Esophagus muscularis mucosa (tissue), 4 donors: ENCODE data around the gene DEPDC5. TPM values are rescaled to one million over a fixed set of nuclear protein-coding genes. Genes with fewer than 3 reads are reported as not detected.

Experiments used
- DNase-seq: peaks from one replicate; pipeline ENCODE4 v3.0.0-alpha.2; 2017; ENCODE audit errors: extremely low spot score
- H3K27ac ChIP-seq, 4 donors: fragments of 200-600 bp; sonication (generic); replicated peaks in 1 of 4; 1 replicate in 3 of 4; 2 replicates in 1 of 4; pipeline ENCODE4 v1.5.1; 2016 to 2019; ENCODE audit warnings: mild to moderate bottlenecking in 1 of 4
- H3K27me3 ChIP-seq, 4 donors: fragments of 200-600 bp; sonication (generic); one replicate each; pipeline versions ENCODE4 v1.5.1 to v1.6.0; 2016 to 2019
- H3K36me3 ChIP-seq, 4 donors: fragments of 200-600 bp; sonication (generic); one replicate each; pipeline ENCODE4 v1.5.1; 2016 to 2019
- H3K4me1 ChIP-seq, 4 donors: fragments of 200-600 bp; sonication (generic); one replicate each; pipeline ENCODE4 v1.5.1; 2016 to 2019
- H3K4me3 ChIP-seq, 4 donors: fragments of 200-600 bp; sonication (generic); 1 replicate in 2 of 4; 2 replicates in 2 of 4; pipeline ENCODE4 v1.5.1; 2016 to 2019; ENCODE audit warnings: mild to moderate bottlenecking in 4 of 4, moderate library complexity in 1 of 4
- H3K9me3 ChIP-seq, 4 donors: fragments of 200-600 bp; sonication (generic); 1 replicate in 3 of 4; 2 replicates in 1 of 4; pipeline ENCODE4 v1.5.1; 2016 to 2019
- CTCF ChIP-seq, 3 experiments: fragments of 200-600 bp in 2 of 3; fragments of 450-650 bp in 1 of 3; sonication (generic) in 2 of 3; IDR thresholded peaks; one replicate each; pipeline ENCODE4 v1.5.1; 2017 to 2019; ENCODE audit warnings: antibody characterized with exemption in 3 of 3, mild to moderate bottlenecking in 2 of 3, moderate library complexity in 1 of 3
- EP300 ChIP-seq: sonication (generic); formaldehyde crosslinking; IDR thresholded peaks from one replicate; pipeline ENCODE4 v1.6.1; 2017; ENCODE audit warnings: antibody characterized with exemption
- POLR2A ChIP-seq: fragments of 450-650 bp; IDR thresholded peaks from one replicate; pipeline ENCODE4 v1.6.1; 2017; ENCODE audit warnings: antibody characterized with exemption, moderate library complexity, mild to moderate bottlenecking, low read depth
- POLR2AphosphoS5 ChIP-seq, 2 donors: sonication (generic); formaldehyde crosslinking; IDR thresholded peaks; one replicate each; pipeline ENCODE4 v1.6.1; 2017; ENCODE audit warnings: antibody characterized with exemption in 2 of 2
- WGBS: methylation state at CpG from one replicate; pipeline ENCODE4 v1.1.5; 2018; 5-methylcytosine and 5-hydroxymethylcytosine counted together
- intact Hi-C: fragments of 100-400 bp; cut with DNase I; formaldehyde crosslinking; loops from one replicate; pipeline ENCODE4 v1.15.1; 2023
- total RNA-seq, 4 donors: library from RNA; depleted of rRNA; stranded (reverse); fragments of >200 nt; gene quantifications; one replicate each; pipeline versions ENCODE4 v1.1.0 to v1.2.1, GENCODE V29; 2016

Gene DEPDC5
- total RNA-seq, 4 donors from 2014 or later: 7.3 to 15.8 (median 12.6) TPM

DNA sequence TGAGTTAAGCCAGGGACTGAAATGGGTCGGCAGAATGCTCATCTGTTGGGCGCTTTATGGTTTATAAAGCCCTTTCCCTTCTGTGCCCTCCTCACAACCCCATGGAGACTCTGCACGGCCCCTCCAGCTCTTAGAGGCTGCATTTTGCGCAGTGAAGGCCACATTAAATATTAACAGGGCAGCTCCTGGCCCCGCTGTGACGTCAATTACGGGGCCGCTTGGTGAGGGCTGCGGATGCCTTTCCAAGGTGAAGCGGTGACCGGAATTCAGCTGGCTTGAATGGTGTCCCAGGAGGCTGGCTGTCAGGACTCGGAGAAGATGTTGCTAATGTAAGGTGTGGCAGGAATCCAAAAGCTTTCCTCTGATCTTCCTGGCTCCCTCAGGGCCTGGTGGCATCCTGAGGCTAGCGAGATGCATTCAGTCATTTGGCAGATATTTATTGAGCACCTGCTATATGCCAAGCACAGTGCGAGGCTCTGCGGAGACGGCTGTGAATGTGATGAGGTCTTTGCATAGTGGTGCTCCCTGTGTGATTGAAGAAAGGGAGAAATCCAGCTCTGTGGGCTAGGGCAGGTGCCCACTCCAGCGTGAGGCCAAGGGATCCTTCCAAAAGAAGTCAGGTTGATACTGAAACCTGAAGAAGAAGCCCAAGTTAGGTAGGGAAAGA, 180.1 kb downstream of the DEPDC5 start:
- 84% methylated on average over 17 of the region's 17 CpGs for WGBS
- no peak overlapping the region for H3K27ac ChIP-seq
- H3K27me3 ChIP-seq: peaks cover 0 to 9% (median 0%) of the 10 kb centered on the region in 4 donors
- H3K9me3 ChIP-seq: no peaks in the 10 kb centered on the region
- no peak overlapping the region for H3K4me3 ChIP-seq
- intact Hi-C loops: no loop called here
- no peaks in the 10 kb centered on the region for H3K4me1 ChIP-seq
- TF ChIP-seq CTCF (IDR thresholded peaks at IDR 0.05) (no peak), POLR2AphosphoS5 (IDR thresholded peaks at IDR 0.05) (no peak), POLR2A (no peak)
- no peak for DNase-seq
- no peaks in the 10 kb centered on the region for H3K36me3 ChIP-seq

GRCh38 chr22:31935961-31936635, 182.3 kb downstream of the DEPDC5 start:
- no peak for TF ChIP-seq POLR2A
- no peak for TF ChIP-seq CTCF (IDR thresholded peaks at IDR 0.05)
- TF ChIP-seq EP300: no peak
- TF ChIP-seq POLR2AphosphoS5 (IDR thresholded peaks at IDR 0.05): no peak
- Histone ChIP-seq H3K4me3 (no peak overlapping the region), H3K27me3 (peaks cover 0 to 3% (median 0%) of the 10 kb centered on the region in 4 donors), H3K4me1 (no peaks in the 10 kb centered on the region), H3K36me3 (no peaks in the 10 kb centered on the region), H3K9me3 (no peaks in the 10 kb centered on the region), H3K27ac (no peak overlapping the region)
- DNase-seq: no peak
- WGBS: 80% methylated on average over 4 of the region's 4 CpGs
- intact Hi-C loops: no loop called here

DNA sequence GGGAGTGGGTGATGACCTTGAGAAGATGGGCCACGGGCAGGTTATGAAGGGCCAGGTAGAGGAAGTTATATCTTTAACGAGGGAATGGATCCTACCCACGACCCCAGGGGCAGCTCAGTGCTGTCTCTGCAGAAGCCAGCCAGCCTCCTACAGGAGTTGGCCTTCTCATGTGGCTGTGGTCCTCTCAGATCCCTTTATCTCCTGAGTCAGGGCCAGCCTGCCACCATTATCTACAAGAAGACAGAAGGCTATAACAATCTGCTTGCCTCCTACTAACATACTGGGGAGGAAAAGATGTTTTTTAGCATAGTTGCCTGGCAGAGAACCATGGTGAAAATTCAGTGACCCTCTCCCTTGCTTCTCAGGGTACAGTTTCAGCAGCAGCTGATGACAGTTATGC, 183.5 kb downstream of the DEPDC5 start:
- DNase-seq: no peak
- Histone ChIP-seq H3K4me3 (no peak overlapping the region), H3K27me3 (no peaks in the 10 kb centered on the region), H3K36me3 (no peaks in the 10 kb centered on the region), H3K4me1 (no peaks in the 10 kb centered on the region), H3K27ac (no peak overlapping the region), H3K9me3 (no peaks in the 10 kb centered on the region)
- TF ChIP-seq EP300 (no peak), POLR2A (no peak), CTCF (IDR thresholded peaks at IDR 0.05) (no peak), POLR2AphosphoS5 (IDR thresholded peaks at IDR 0.05) (no peak)
- intact Hi-C loops: no loop called here
- 64% methylated on average over 3 of the region's 3 CpGs for WGBS

- no peak for DNase-seq
- Histone ChIP-seq H3K36me3 (no peaks in the 10 kb centered on the region), H3K27ac (no peak overlapping the region), H3K4me1 (peaks cover 0 to under 1% (median under 1%) of the 10 kb centered on the region in 4 donors), H3K9me3 (no peaks in the 10 kb centered on the region), H3K27me3 (no peaks in the 10 kb centered on the region), H3K4me3 (no peak overlapping the region)
- intact Hi-C loops: no loop called here
- no peak for TF ChIP-seq CTCF (IDR thresholded peaks at IDR 0.05)
- 76% methylated on average over 8 of the region's 8 CpGs for WGBS
These were observed 184.5 kb downstream of the DEPDC5 start for GRCh38 chr22:31938296-31938695.
